Glutamatergic neuron (in vitro differentiated cells): ENCODE data around the gene SEC14L3. TPM values are rescaled to one million over a fixed set of nuclear protein-coding genes. Genes with fewer than 3 reads are reported as not detected.
"Not testable (repeated sequence)": the region's sequence is repeated elsewhere in the genome, so short reads cannot be mapped to it uniquely, and the experiment has no call there.

Experiments used
- DNase-seq: peaks from one replicate; pipeline ENCODE4 v3.0.0; 2022
- H3K27ac Mint-ChIP-seq: one replicate; pipeline ENCODE4 v1.8.0; 2020; ENCODE audit warnings: mild to moderate bottlenecking, mixed read lengths, inconsistent platforms; ENCODE audit not compliant: unreplicated experiment
- H3K27me3 Mint-ChIP-seq: one replicate; pipeline ENCODE4 v1.8.0; 2020; ENCODE audit warnings: mild to moderate bottlenecking, moderate library complexity, mixed read lengths, inconsistent platforms; ENCODE audit not compliant: unreplicated experiment
- H3K36me3 Mint-ChIP-seq: one replicate; pipeline ENCODE4 v1.8.0; 2020; ENCODE audit warnings: mild to moderate bottlenecking, mixed read lengths, inconsistent platforms; ENCODE audit not compliant: unreplicated experiment
- H3K4me1 Mint-ChIP-seq: one replicate; pipeline ENCODE4 v1.8.0; 2020; ENCODE audit warnings: mild to moderate bottlenecking, low read depth, mixed read lengths, inconsistent platforms; ENCODE audit not compliant: unreplicated experiment
- H3K4me3 Mint-ChIP-seq: one replicate; pipeline ENCODE4 v1.8.0; 2020; ENCODE audit warnings: mild to moderate bottlenecking, mixed read lengths, inconsistent platforms; ENCODE audit not compliant: unreplicated experiment
- H3K9me3 Mint-ChIP-seq: one replicate; pipeline ENCODE4 v1.8.0; 2020; ENCODE audit warnings: mild to moderate bottlenecking, moderate library complexity, mixed read lengths, inconsistent platforms; ENCODE audit not compliant: unreplicated experiment
- total RNA-seq: library from RNA; stranded (reverse); fragmentation: NEBNext Ultra II Directional; extraction: Animal tissue kit (Norgen Biotek cat#: 25700); gene quantifications from one replicate; pipeline ENCODE4 v1.2.1, GENCODE V29; 2021; ENCODE audit not compliant: unreplicated experiment
- TF ChIP-seq, protein P1 (sequence below): fragments of 200-600 bp; sonication (generic); IDR thresholded peaks from one replicate; pipeline ENCODE4 v1.5.0; 2021; ENCODE audit not compliant: partially characterized antibody, unreplicated experiment

Gene SEC14L3
- total RNA-seq, 1 donor from 2014 or later = not detected

DNA sequence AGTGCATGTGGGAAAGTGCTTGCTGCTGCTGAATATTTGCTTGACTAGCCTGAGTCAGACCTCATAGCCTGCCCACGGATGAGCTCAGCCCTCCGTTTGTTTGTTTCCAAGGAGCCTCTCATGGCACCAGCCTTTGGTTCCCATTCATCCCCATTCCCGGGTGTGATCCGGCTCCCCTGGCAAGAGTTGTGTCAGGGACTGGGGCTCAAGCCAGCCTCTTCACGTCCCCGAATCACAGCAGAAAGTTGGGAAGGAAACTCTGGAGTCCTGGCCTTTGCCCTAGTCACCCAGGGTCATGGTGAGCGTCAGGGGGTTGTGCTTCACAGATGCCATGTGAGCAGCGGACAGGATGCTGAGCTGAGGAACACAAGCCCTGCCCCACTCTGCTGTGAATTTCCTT lies 13.8 kb downstream of the SEC14L3 start:
- no peaks in the 10 kb centered on the region for H3K36me3 Mint-ChIP-seq
- no peaks in the 10 kb centered on the region for H3K27me3 Mint-ChIP-seq
- H3K27ac Mint-ChIP-seq = no peak overlapping the region
- no peaks in the 10 kb centered on the region for H3K4me1 Mint-ChIP-seq
- no peaks in the 10 kb centered on the region for H3K9me3 Mint-ChIP-seq
- H3K4me3 Mint-ChIP-seq = no peak overlapping the region
- DNase-seq = no peak
- TF ChIP-seq, protein P1, sequence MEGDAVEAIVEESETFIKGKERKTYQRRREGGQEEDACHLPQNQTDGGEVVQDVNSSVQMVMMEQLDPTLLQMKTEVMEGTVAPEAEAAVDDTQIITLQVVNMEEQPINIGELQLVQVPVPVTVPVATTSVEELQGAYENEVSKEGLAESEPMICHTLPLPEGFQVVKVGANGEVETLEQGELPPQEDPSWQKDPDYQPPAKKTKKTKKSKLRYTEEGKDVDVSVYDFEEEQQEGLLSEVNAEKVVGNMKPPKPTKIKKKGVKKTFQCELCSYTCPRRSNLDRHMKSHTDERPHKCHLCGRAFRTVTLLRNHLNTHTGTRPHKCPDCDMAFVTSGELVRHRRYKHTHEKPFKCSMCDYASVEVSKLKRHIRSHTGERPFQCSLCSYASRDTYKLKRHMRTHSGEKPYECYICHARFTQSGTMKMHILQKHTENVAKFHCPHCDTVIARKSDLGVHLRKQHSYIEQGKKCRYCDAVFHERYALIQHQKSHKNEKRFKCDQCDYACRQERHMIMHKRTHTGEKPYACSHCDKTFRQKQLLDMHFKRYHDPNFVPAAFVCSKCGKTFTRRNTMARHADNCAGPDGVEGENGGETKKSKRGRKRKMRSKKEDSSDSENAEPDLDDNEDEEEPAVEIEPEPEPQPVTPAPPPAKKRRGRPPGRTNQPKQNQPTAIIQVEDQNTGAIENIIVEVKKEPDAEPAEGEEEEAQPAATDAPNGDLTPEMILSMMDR = no peak

DNA sequence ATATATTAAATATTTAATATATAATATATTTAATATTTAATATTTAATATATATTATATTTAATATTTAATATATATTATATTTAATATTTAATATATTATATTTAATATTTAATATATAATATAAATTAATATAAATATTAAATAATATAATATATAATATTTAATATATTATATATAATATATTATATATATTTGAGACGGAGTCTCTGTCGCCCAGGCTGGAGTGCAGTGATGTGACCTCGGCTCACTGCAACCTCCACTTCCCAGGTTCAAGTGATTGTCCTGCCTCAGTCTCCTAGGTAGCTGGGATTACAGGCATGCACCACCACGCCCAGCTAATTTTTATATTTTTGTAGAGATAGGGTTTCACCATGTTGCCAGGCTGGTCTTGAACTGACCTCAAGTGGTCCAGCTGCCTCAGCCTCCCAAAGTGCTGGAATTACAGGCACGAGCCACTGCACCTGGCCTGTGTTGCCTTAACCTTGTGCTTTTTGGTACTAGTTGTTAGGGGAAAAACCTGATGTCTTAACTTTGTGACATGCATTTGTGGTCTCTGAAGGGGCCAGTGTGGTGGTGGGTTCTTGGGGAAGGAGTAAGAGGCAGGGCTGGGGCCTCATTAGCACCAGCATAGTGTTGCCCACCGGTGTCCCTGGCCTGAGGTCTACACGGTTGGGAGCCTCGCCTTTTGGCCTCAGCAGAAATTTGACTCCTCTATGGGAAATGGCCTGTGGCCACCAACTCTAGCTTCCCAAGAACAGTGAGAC lies 16.6 kb downstream of the SEC14L3 start:
- H3K4me3 Mint-ChIP-seq = no peak overlapping the region
- H3K9me3 Mint-ChIP-seq = no peaks in the 10 kb centered on the region
- TF ChIP-seq, protein P1 = no peak
- H3K27me3 Mint-ChIP-seq = no peaks in the 10 kb centered on the region
- no peak overlapping the region for H3K27ac Mint-ChIP-seq
- H3K4me1 Mint-ChIP-seq = no peaks in the 10 kb centered on the region
- no peaks in the 10 kb centered on the region for H3K36me3 Mint-ChIP-seq
- no peak for DNase-seq

DNA sequence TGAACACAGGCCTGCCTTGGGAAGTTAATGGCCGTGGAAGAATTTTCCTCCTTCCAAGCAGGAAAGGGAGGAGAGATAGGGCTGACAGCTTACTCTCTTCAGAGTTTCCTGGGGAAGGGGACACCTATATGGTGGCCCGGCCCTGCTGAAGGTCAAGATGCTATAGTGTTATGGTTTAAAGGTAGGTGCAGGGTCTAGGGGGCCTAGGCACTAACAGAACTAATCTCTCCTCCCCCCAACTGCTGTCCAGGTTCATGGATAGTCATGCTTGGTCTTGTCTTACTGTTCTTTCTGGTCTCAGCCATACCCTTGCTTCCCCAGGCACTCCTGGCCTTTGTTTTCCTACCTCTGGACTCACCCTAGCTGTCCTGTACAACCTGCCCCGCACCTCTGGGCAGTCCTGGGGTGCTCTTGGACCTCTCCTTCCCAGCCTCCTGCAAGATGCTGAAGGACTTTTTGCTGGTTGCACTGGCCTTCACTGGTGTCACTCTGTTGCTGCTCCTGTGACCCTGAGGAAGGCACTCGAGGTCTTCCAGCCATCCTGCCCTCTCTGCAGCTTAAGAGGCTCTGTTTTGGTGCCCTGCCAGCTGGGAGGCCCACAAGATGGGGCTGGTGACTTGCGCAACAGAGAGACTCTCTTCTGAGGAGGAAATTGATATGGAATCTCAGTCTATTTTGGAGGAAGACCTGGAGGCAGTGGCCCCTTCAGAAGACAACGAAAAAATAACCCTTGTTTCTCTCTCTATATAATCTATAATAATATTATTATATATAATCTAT lies 17.9 kb downstream of the SEC14L3 start:
- TF ChIP-seq, protein P1 = no peak
- Mint-ChIP-seq H3K4me1 (no peaks in the 10 kb centered on the region), H3K27ac (no peak overlapping the region), H3K27me3 (no peaks in the 10 kb centered on the region), H3K9me3 (no peaks in the 10 kb centered on the region), H3K36me3 (no peaks in the 10 kb centered on the region), H3K4me3 (no peak overlapping the region)
- DNase-seq = no peak

DNA sequence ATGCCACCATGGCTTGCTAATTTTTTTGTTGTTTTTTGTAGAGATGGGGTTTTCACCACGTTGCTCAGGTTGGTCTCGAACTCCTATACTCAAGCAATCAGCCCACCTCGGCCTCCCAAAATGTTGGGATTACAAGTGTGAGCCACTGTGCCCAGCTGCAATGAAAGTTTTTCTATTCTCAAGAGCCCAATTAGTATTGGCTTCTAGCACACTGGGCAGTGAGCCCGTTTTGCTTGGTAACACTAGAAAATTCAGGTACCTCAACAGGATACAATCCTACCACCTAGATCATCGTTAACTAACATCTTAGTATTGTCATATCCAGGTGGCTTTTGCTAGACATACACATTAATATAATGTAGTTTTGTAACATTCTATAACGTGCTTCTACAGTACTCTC lies 19.0 kb downstream of the SEC14L3 start:
- TF ChIP-seq, protein P1 = no peak

GRCh38 chr22:30451488-30451887 lies 20.3 kb downstream of the SEC14L3 start:
- not testable (repeated sequence) for H3K27me3 Mint-ChIP-seq, H3K36me3 Mint-ChIP-seq, DNase-seq, H3K27ac Mint-ChIP-seq, H3K9me3 Mint-ChIP-seq, H3K4me1 Mint-ChIP-seq, H3K4me3 Mint-ChIP-seq

More for the DNA sequence above, 19.0 kb downstream of the SEC14L3 start:
- H3K4me1 Mint-ChIP-seq = no peaks in the 10 kb centered on the region
- H3K4me3 Mint-ChIP-seq = no peak overlapping the region
- DNase-seq = no peak
- H3K27ac Mint-ChIP-seq = no peak overlapping the region
- H3K27me3 Mint-ChIP-seq = no peaks in the 10 kb centered on the region
- H3K36me3 Mint-ChIP-seq = no peaks in the 10 kb centered on the region
- no peaks in the 10 kb centered on the region for H3K9me3 Mint-ChIP-seq
